ENCODE measurements around the gene MAU2. TPM values are rescaled to one million over a fixed set of nuclear protein-coding genes. Genes with fewer than 3 reads are reported as not detected.
"Not testable (repeated sequence)": the region's sequence is repeated elsewhere in the genome, so short reads cannot be mapped to it uniquely, and the experiment has no call there.

Gene MAU2
- total RNA-seq, 2 donors from 2014 or later = 26.2 to 35.5 TPM

GRCh38 chr19:19341026-19341425, 20.4 kb downstream of the MAU2 start:
- ATAC-seq = no peak
- intact Hi-C loops (cut with DNase I) = loop anchor here in 1 of 2 donors (10.0 kb wide), 1 partner anchor 196 kb away; no protein-coding TSS in a partner anchor
- no peak for DNase-seq

GRCh38 chr19:19342086-19343015, 21.7 kb downstream of the MAU2 start:
- ATAC-seq (peak; percentile 66 to 73), DNase-seq (peak; percentile 54)
- intact Hi-C loops (cut with DNase I) = loop anchor here in 1 of 2 donors (10.0 kb wide), 1 partner anchor 198 kb away; no protein-coding TSS in a partner anchor

GRCh38 chr19:19343016-19343362, 22.4 kb downstream of the MAU2 start:
- no peak for DNase-seq
- no peak for ATAC-seq
- intact Hi-C loops (cut with DNase I) = loop anchor here in 1 of 2 donors (10.0 kb wide), 1 partner anchor 198 kb away; no protein-coding TSS in a partner anchor

DNA sequence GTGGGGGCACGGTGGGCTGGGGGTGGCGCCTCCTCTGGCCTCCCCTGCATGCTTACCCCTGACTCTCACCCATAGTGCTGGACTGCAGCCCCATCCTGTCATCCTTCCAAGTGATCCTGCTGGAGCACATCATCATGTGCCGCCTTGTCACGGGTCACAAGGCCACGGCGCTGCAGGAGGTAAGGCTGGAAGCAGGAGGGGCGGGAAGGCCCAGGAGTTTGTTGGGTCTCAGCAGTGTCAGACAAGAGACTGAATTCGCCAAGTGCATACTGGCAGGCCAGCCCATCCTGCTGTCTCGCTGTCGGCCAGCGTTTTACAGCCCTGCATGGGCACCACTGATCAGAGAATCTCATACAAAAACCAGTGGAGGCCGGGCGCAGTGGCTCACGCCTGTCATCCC, 23.1 kb downstream of the MAU2 start:
- DNase-seq = no peak
- no peak for ATAC-seq
- intact Hi-C loops (cut with DNase I) = loop anchor here in 1 of 2 donors (10.0 kb wide), 1 partner anchor 199 kb away; no protein-coding TSS in a partner anchor

DNA sequence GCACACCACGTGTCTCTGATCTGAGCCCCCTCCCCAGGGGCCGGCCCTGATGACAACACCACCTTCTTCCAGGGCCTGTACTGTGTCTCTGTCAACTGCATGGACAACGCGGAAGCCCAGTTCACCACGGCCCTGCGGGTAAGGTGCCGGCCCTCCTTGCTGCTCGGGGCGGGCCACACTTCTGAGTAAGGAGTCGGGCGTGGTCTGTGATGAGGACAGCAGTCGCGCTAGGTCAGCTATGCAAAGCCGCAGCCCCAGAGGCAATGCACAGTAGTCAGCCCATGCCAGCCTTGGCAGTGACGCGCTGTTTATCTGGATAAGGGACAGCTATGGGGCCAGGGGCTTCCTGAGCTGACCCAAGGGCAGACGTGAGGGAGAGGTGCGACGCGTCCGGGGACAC, 24.6 kb downstream of the MAU2 start:
- DNase-seq (no peak), ATAC-seq (no peak)
- intact Hi-C loops (cut with DNase I) = loop anchor here in 1 of 2 donors (10.0 kb wide), 1 partner anchor 200 kb away; no protein-coding TSS in a partner anchor

GRCh38 chr19:19345970-19346369, 25.3 kb downstream of the MAU2 start:
- ATAC-seq (no peak), DNase-seq (no peak)
- intact Hi-C loops (cut with DNase I) = loop anchor here in 1 of 2 donors (10.0 kb wide), 1 partner anchor 201 kb away; no protein-coding TSS in a partner anchor

DNA sequence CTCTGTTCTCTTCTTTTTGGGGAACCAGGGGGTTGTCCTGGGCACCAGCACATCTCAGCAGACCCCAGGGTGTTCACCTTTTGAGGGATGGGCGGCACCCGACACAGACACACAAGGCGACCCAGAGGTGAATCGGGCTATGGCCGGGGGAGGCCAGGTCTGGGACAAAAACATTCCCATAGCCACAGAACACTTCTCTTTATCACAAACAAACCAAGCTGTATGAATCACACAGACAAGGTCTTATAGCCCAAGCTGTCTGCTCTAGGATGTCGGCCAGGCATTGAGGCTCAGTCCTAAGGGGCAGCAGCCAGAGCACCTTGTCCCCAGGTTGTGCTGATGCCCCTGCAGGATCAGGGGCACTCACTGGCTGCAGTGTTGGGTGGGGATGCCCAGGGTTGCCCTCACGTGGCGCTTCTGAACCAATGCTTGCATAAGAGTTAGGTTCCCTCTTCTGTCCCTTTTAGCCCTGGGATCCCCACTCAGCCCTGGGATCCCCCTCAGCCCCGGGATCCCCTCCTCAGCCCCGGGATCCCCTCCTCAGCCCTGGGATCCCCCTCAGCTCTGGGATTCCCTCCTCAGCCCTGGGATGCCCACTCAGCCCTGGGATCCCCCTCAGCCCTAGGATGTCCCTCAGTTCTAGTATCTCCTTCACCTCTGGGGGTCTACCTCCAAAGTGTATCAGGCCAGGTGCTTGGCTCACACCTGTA, 26.9 kb downstream of the MAU2 start:
- no peak for ATAC-seq

GRCh38 chr19:19348266-19348665, 27.6 kb downstream of the MAU2 start:
- intact Hi-C loops (cut with DNase I) = loop anchor here in 1 of 2 donors (10.0 kb wide), 1 partner anchor 203 kb away; no protein-coding TSS in a partner anchor
- ATAC-seq = no peak

More for the DNA sequence above, 26.9 kb downstream of the MAU2 start:
- DNase-seq = no peak
- intact Hi-C loops (cut with DNase I) = loop anchor here in 1 of 2 donors (10.0 kb wide), 1 partner anchor 203 kb away; no protein-coding TSS in a partner anchor

GRCh38 chr19:19349365-19349764, 28.7 kb downstream of the MAU2 start:
- intact Hi-C loops (cut with DNase I) = loop anchor here in 1 of 2 donors (10.0 kb wide), 1 partner anchor 205 kb away; no protein-coding TSS in a partner anchor
- DNase-seq (no peak), ATAC-seq (peak in 1 of 2 donors; percentile 12)

More at GRCh38 chr19:19348266-19348665, 27.6 kb downstream of the MAU2 start:
- no peak for DNase-seq

GRCh38 chr19:19350756-19351155, 30.1 kb downstream of the MAU2 start:
- DNase-seq; intact Hi-C loops (cut with DNase I); ATAC-seq: not testable (repeated sequence)

DNA sequence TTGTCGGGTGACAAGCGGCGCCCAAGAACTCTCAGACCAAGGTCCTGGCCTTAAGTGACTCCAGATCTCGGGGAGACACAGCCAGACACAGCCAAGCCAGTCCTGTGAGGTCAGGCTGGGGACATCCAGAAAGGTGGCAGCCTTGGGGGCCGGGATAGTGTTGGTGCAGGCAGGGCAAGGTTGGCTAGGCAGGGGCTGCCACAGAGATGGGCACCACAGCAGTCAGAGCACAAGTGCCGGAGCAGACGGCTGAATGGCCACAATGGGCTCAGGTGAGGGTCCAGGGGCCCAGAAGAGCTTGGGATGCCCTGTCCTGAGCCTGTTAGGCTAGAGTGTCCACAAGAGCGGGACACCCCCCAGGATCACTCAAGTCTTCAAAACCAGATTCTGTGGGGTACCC, 32.2 kb downstream of the MAU2 start:
- ATAC-seq (no peak), DNase-seq (no peak)
- intact Hi-C loops (cut with DNase I) = no loop called here

DNA sequence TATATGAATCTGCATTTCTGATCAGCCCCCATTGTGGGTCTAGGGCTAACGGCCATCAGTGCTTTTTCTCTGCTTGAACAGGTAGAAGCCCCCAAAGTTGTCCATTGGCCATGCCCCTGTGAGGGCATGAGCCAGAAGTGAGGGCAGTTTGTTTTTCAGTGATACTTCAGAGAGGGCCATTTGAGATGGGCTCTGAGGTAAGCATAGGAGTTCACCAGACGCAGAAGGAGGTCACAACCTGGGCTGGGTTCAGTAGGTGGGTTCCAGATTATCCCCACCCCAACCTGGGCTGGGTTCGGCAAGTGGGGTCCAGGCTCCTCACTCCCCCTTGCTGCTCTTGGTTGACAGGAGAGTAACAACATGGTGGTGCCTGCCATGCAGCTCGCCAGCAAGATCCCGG, 33.4 kb downstream of the MAU2 start:
- ATAC-seq (no peak), DNase-seq (no peak)
- intact Hi-C loops (cut with DNase I) = no loop called here

- intact Hi-C loops (cut with DNase I) = no loop called here
- no peak for ATAC-seq
These were observed 34.3 kb downstream of the MAU2 start for GRCh38 chr19:19354932-19355331.

DNA sequence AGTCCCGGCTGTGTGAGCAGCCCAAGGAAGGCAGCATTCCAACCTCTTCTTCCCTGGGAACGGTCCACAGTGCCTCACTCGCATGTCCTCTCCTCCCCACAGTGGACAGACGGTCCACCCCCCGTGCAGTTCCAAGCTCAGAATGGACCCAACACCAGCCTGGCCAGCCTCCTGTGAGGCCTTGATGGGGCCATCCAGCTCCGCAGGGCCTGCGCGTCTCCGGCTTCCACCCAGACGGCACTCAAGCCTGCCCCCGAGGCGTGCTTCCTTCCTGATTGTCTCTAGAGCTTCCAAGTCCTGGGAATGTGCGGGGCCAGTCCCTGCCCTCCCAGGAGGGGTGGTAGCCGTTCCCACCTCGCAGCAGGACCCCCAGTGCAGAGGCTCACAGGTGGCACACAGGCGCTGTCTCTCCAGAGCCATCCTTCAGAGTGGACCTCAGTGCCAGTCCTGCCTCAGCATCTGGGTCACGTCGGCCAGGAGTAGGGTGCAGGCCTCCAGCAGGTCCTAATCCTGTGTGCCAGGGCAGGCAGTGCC, 35.0 kb downstream of the MAU2 start:
- no peak for ATAC-seq

More at GRCh38 chr19:19354932-19355331, 34.3 kb downstream of the MAU2 start:
- DNase-seq = no peak

GRCh38 chr19:19356500-19356899, 35.9 kb downstream of the MAU2 start:
- no peak for ATAC-seq
- no peak for DNase-seq
- intact Hi-C loops (cut with DNase I) = no loop called here

More for the DNA sequence above, 35.0 kb downstream of the MAU2 start:
- DNase-seq = no peak
- intact Hi-C loops (cut with DNase I) = no loop called here

- DNase-seq (no peak), ATAC-seq (no peak)
- intact Hi-C loops (cut with DNase I) = no loop called here
These were observed 36.4 kb downstream of the MAU2 start for GRCh38 chr19:19356901-19357566.

DNA sequence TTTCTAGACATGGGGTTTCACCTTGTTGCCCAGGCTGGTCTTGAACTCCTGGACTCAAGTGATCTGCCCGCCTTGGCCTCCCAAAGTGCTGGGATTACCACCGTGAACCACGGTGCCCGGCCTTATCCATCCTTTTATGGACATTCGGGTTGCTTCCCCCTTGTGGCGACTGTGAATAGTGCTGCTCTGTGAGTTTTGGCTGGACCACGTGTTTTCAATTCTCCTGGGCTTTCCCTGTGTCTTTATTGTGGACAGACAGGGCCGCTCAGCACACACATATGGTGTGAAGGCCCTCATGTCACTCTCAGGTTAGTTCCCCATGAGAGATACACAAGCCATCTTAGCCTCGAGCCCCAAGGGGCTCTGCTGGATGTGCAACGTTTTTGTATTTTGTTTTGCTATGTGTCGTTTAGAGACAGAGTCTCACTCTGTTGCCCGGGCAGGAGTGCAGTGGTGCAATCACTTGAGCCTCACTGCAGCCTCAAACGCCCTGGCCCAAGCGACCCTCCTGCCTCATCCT, 40.5 kb downstream of the MAU2 start:
- ATAC-seq (peak; percentile 75 to 76), DNase-seq (peak; percentile 80)
- intact Hi-C loops (cut with DNase I) = no loop called here

- DNase-seq (no peak), ATAC-seq (no peak)
- intact Hi-C loops (cut with DNase I) = no loop called here
These were observed 41.4 kb downstream of the MAU2 start for GRCh38 chr19:19362075-19362474.

Measured in left cardiac atrium (tissue), 4 donors.